ENCODE measurements around the gene MTA3.

MTA3 gene

DNA sequence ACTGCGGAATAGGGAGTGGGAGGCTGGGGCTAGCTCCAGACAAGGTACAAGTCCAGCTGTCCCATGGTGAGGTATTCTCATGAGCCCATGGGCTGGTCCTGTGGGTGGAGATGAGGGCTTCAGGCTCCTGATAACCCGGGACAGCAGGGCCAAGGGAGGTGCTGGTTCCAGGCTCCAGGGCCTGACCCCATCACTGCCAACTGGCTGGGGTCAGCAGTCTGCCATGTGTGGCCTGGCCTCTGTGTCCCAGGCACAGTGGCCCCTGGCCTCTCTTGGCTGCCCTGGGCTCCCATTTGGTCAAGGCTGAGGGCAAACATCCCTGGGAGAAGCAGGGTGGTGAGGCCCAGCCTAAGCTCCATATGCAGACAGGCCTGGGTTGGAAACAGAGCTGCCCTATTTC, 196.5 kb downstream of the MTA3 start:
- no peak for DNase-seq

DNA sequence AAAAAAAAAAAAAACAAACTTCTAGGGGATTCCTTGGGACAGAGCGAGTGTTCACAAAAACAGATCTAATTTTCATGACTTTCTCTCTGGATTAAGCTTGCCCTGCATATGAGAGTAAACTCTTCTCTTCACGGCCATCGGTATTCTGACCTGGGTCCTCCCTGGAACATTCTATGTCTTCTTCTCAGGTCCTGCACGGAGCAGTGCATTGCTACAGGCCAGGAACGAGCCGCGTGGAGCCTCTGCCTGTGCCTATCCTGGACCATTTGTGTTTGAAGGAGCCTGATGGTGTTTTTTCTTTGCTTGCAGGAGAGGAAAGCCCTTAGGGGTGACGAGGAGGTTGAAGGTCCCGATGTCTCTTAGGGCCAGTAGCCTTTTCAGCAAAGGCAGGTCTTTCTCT, 197.3 kb downstream of the MTA3 start:
- DNase-seq, result no peak

DNA sequence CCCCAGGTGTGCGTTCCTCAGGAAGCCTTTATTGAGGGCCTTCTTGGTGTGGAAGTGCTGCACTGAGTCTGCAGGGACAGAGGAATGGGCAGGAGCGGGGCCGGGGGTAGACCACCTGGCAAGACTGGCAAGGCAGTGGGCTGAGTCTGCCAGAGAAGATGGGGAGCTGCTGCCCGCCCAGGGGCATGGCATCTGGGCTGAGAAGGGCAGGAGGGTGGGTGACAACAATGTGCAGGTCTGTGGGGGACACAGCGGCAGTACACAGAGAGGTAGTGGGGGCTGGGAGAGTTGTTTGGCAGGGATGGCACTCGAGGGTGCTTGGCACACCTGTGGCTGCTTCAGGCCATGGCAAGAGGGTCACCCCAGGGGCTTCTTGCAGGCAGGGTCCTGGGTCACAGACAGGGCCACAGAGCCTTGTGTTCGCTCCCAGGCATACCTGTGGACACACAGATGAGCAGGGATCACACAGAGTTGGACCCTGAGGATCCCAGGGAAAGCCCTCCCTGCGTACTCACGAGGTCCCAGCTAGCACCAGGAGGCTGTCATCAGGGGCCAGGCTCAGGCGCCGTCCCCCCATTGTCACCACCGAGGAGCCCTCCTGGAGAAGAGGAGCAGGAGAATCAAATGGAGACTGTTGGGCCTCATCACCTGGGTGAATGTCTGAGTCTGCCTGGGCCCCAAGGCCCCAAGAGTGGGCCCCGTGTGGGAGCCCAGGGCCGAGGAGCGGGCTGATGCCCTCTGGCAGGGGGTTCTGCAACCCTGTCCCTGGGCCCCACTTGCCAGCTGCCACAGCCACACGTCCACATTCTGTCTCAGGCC, 198.9 kb downstream of the MTA3 start:
- DNase-seq, result no peak

DNA sequence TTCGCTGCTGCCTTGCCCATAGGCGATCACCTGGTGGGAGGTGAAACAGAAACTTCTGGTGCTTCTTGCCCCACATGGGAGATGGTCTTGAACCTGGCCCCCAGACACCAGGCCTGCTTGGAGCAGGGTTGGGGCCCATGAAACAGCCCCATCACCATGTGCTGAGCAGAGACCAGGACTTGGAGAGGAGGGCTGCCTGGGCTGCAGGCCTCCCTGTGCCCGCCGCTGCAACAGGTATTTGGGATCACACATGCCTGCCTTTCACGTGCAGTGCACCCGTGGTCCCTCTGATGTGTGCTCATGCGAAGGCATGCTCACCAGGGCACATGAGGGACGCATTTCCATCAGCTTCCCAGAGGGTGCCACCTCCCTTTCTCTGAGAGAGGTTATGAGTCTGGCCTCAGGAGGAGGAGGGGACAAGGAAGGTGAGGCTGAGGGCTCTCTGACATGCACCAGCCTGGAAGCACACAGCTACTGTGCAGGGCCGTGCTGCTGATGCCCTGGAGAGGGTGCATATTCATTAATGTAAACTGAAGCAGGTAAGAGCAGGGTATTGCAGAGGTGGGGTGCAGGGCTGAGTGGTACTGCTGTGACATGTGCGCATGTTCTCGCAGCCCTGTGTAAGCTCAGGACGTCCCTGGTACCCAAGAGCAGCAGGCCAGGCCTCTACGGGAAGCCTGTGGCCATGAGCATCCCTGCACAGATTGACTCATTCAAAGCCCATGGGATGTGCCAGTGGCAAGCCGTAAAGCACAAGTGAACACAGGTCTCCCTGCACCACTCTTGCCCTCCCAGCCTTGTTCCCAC, 199.7 kb downstream of the MTA3 start:
- no peak for DNase-seq

DNA sequence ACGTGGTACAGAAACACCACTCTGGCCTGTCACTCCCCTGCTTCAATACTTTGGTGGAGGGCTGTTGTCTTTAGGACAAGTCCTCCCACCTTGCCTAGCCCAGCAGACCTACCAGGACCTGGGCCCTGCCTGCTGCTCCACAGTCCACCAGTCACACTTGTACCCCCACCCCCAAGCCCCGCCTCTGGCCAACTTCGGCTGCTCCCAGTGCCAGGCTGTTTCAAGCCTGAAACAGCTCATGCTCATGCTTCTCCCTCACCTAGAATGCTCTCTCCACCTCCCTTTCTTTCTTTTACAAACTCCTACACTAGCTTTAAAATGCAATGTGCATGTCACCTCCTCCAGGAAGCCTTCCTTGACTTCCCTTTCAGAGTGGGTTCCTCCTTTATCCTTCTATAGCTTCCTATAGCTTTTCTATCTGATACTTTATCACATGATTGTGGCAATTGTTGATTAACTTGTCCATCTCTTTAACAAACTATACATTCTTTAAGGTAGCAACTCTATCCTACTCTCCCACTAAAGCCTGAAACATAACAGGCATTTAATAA, 200.3 kb downstream of the MTA3 start:
- DNase-seq, result no peak

DNA sequence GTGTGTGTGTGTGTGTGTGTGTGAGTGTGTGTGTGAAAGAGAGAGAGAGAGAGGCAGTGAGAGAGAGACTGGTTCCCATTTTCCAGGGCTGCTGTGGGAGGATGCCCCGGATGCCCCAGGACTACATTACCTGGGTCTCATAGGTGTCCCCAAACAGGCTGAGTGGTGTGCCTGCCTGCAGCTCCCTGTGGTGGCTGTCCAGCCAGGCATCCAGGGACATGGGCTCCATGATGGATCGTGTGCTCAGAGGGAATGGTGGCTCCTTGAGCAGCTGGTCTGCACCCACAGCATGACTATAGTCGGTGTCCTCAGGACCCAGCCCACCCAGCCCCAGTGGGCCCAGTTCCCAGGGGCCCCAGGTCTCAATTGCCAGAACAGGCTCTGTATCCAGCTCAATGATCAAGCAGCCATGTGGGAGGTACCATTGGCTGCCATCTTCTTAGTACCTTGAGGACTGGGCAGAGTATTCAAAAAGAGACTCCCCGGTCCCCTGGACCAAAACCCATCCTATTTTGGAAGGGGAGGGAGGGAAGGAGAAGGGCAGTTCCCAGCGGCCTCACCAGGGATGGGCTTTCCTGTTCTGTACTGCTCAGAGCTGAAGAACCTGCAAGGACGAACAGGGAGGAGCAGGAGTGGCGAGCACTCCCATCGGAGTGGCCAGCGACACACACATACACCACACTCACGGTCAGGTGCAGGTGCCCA, 201.3 kb downstream of the MTA3 start:
- no peak for DNase-seq

DNA sequence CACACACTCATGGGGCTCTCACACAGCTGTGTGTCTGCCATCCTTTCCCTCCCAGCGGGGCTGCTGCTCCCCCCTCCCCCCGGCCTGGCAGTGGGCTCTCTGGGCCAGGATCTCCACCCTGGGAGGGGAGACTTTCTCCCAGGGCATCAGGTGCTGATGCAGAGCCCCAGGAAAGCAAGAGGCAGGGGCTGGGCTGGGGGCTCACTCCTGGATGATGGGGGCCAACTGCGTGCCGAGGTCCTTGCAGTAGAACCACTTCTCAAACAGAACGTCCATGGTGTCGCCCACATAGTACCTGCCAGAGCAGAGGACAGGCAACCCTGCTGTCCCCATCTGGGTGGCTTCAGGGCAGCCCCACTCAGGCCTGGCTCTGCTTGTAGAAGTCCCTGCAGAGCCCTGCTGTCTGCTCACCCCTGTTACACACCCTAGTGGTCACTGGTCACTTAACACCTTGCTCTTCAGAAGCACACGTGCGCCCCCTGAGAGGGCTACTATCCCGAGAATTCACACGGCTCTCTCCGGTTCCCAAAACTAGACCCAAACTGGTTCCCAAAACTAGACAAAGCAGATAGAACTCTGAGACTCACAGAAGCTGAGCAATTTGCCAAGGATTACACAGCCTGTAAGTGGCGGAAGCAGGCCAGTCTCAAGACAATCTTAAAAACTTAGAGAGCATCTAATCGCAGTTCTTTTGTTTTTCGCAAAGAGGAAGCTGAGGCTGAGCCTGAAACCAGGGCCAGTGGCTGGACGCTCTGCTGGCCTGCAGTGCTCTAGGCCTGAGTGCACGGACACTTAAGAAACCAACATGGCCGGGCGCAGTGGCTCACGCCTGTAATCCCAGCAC, 202.1 kb downstream of the MTA3 start:
- DNase-seq, result no peak

DNA sequence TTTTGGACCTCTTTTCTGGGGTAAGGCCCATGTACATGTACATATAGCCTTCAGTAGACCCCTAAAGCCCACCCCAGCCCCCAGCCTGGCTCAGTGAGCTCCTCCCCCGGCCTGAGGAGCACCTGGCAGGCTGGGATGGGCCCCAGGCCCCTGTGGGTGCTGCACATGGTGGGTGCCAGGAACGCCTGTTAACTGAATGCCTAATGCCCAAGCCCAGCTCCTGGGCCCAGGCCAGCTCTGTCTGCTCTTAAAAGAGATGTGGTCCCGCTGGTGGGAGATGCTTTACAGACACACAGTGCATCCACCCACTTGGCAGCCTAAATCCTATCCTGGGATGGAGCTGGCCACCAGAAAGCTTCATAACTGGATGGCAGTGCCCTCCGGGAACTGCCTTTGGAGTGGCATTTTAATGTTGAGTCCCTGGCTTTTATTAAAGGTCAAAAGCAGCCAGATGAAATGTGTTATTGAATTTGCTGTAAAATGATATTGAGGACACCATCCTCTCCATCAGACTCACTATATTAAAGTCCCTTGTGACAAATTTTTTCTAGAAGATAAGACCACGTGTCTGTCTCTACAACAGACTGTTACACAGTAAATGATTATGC, 203.2 kb downstream of the MTA3 start:
- no peak for DNase-seq

DNA sequence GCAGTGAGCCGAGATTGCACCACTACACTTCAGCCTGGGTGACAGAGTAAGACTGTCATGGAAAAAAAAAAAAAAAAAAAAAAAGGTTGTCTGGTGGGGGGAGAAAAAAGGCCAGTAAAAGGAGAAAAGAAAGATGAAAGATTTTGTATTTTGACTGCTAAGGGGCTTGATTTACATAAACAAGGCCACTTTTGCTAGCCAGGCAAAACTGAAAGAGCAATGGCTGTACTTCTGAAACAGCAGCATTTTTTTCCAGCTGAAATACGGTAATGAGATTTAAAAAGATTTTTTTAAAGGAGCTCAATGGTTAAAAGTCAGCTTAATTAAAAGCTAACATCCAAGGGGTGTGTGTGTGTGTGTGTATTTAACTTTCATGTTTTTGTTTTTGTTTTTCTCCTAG, 206.8 kb downstream of the MTA3 start:
- no peak for DNase-seq

DNA sequence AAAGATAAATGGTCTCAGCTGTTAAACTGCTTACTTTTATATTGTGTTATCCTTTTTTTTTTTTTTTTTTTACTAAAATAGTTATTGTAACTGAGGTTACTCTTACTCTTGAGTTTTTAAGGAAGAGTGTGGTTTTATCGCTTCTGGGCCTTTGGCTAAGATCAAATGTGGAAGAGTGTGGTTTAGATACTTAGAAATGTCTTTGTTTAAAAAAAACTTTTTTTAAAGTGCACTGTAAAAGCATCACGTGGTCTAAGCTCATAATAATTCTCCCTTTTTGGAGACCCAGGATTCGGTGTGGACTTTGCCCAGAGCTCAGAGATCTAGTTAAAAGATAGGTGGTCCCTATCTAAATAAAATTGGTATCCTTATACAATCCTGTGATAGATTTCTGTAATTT, 207.4 kb downstream of the MTA3 start:
- DNase-seq, result no peak

DNA sequence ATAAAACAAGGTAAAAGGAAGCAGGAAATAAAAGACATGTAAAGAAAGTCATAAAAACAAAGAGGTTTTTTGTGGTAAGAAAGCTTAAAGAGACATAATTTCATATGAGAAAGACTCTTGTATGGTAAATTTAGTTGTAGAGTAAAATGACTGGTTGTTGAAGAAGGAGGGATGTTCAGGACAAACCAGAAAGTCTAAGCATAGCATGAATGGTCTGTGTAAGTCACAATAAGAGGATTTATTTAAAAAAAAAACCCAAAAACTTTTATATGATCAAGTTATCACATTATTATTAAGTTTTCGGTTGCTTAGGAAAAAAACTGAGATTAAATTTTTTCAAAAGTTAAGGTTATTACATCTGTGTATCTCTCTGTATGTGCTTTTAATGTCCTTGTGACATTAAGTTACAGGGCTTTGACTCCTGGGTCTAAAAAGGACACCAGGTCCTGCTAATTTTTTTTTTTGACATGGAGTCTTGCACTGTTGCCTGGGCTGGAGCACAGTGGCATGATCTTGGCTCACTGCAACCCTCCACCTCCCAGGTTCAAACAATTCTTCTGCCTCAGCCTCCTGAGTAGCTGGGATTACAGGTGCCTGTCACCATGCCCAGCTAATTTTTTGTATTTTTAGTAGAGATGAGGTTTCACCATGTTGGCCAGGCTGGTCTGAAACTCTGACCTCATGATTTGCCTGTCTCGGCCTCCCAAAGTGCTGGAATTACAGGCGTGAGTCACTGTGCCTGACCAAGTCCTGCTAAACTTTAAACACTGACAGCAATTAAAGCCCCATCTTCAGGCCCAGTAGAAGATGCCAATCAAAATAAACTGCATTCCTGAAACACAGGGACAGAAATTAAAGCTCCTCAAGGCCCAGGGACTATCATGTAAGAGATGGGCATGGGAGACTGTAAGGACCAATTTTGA, 209.7 kb downstream of the MTA3 start:
- no peak for DNase-seq

DNA sequence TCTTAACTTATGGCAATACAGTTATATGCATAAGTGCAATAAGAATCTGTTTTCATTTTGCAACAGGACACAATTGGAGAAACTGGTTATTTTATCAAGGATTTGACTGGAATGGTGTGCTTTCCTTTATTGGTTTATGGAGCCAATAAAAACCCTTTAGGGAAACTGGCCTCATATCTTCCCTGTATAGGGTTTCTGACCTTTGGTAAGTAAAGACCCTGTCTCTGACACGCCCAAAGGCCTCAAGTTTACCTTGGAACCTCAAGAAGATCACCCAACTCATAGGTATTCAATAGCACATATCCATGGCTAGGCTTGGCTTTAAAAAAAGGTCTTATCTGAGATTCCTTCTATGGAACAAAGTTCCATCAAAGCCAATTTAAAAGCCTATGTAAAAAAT, 212.7 kb downstream of the MTA3 start:
- no peak for DNase-seq

DNA sequence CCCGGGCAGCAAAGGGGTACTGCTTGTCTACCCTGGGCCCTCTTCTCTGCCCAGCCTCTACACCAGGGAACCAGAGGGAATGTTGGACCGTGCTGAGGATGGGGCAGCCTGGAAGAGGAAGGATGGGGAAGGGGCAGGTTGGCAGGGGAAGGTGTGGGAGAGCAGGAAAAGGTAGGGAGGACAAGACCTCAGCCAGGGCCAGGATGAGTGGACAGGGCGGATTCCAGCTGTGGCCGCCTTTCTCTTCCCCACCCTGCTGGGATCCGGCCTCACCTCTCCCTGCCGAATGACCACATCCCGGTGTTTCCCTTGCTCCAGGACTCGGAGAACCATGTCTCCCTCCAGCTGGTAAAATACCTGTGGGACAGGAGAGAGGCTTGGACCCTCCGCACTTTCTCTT, 215.1 kb downstream of the MTA3 start:
- no peak for DNase-seq

DNA sequence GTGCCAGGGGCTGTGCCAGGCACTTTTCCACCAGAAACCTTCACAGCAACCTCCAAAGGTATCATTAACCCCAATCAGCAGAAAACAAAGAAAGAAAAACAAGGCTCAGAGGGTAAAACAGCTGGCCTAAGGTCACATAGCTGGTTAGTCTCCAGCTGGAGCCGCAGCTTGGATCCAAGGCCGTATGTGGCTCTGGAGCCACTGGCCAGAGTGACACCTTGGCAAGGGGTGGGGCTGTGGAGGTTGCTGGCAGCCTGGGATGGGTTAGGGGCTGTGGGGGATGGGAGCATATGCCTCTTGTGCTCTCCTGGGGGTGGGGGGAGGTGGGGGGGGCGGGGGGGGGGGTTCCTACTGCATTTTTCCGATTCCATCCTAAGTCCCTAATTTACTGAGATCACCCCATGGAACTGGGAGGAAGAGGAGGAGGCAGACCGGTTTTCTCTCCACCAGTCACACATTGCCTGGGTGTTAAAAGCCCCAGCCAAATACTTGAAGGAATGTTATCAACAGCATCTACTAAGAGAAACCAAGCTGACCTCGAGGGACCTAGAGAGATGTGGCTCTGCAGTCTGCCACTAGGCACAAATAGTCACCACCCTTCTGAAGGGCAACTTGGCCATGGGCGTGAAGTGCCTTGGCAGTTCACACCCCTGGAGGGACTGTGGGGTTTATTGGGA, 215.9 kb downstream of the MTA3 start:
- DNase-seq, result no peak

DNA sequence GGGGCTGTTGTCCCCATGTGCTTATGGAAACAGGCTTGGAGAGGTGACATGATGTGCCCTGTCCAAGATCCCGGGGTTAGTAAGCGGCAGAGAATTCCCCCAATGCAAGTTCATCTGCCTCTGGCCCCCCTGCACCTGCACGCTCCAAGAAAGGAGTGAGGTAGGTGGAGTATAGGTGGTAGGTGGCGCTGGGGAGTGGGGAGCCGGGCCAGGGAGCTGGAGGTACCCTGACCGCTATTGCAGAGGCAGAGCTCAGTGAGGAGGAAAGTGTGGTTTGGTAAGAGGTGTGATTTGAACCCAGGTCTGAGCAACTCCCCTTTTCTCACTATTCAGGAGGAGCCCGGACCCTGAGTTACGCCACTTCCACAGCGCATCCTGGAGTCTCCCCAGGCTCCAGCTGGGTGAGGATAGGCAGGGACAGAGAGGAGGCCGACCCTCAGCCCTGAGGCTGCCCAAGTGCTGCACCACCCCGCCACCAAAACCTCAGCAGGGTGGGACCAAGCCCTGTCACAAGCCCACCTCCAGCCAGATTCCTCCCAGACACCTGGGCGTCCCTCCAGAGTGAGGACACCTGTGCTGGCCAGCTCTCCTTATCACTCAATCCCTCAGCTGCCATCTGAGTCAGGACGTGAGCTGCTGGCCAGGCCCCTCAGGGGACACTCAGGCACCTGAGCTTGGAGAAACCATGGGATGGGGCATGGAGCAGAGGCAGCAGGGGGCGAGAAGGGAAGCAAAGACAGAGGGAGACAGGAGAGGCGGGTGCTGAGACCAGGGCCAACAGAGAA, 218.3 kb downstream of the MTA3 start:
- no peak for DNase-seq

DNA sequence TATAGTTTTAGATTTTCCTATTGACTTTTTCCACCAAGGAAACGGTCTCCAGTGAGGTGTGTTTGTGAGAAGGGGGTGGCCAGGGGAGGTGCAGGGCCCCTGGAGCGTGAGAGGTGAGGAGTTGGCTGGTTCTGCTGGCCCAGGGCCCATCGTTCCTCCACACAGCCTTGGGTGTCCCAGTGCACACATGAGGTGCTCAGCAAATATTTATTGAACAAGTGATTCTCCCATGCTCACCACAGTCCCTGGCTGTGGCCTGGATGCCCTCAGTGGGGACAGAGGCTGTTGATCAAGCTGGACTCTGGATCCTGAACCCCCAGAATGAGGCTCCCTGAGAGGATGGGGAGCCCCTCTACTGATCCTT, 219.0 kb downstream of the MTA3 start:
- no peak for DNase-seq

DNA sequence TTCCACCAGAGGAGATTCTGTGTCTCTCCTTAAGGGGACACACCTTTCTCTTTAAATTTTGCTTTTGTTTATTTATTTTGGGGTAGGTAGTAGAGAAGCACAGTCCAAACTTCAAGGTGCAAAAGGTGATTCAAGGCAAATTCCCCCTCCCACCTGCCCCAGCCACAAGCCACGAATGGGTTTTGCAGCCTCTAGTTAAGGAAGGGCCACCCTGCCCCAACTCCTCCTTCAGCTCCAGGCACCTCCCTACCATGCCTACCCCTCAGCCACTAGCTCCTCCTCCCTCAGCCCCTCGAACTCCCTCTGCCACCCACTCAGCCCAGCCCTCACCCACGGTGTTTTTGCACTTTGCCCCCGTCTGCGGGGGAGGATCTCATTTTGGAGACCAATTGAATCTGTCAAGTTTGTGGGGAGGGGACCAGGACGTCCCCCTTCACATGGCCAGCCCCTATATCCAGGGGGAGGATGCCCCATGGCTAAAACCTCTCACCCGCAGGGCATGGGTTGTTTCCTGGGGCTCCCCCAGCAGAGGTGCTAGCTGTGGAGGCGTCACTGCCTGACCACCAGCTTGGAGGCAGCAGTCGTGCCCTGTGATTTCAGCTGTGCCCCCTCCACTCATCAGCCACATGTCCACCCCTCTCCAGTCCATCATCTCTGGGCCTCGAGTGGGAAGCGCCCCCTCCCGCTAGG, 219.5 kb downstream of the MTA3 start:
- DNase-seq, result no peak

DNA sequence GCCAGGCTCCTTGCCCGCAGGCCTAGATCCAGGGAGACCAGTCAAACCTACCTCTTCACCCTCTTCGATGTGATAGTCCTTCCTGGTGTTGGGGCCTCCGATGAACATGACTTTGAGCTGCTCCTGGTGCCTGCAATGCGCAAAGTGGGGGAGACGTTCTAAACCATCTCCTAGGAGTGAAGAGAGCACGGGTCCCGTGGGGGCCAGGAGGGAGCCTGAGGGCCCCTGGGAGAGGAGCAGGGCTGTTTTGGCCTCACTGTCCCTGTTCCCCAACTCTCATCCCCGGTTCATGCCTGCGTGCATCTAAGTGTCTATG, 220.0 kb downstream of the MTA3 start:
- no peak for DNase-seq

DNA sequence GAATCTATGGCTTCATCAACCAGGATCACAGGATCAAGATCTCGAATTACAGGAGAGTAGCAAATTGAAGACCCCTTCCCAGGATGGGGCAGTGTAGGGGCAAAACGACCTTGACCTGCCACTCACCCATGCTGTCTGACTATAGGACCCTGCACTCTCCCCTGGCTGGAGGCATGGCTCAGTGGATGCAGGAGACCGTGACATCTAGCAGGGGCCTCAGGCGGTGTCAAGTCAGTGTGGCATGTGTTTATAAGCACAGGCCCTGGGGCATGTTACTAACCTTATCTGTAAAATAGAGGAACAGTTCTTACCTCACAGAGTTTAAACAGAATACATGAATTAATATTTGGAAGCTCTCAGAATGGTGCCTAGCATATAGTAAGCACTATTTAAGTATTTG, 220.4 kb downstream of the MTA3 start:
- no peak for DNase-seq
